NCI-H2107 treated with DMSO at 0.1 percent for 48 hours (cell line): ENCODE results near the gene TBC1D7.

Experiments
- DNase-seq: peaks from one replicate; lab custom pipeline; 2025; ENCODE audit not compliant: unreplicated experiment; lab: John Stamatoyannopoulos, UW

TBC1D7 gene

DNA sequence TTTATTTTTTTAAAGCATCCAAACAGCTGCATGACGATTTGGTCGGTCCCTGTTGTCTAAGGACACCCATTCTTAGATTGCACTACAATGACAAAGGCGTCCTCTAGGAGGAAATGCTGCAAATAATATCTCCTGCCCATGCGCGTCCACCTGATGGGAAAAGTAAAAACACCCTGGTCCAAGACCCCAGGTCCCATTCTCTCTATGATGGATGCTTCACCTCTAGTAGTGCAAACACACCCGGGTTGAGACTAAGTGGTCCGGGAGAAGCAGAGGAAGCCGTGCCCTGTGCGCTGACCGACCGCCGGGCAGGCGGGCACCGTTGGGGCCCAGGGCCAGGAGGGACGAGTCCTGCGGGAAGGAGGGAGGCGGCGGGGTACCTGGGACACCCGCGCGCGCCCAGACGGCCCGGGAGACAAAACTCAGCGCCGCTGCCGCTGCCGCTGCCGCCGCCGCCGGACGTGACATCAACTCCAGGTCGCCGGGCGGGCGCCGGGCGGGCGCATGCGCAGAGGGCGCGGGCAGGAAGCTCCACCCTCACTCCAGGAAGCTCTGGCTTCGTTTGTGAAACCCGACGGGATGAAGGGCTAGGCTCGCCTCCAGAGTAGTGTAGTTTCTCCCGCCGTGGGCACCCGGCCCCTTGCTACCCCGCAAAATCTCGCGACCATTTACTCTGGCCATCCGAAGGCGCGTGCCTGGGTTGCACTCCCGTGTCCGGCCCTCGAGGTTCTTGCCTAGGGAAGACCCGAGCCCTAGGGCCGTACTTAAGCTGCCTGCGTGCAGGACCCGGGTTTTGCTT is at the start of gene TBC1D7:
TSS of gene TBC1D7 (minus strand) at position 462 of the 799 bp plus-strand sequence. CDS start 1,639 bp downstream, outside the sequence.
- peak; percentile 58 for DNase-seq

DNA sequence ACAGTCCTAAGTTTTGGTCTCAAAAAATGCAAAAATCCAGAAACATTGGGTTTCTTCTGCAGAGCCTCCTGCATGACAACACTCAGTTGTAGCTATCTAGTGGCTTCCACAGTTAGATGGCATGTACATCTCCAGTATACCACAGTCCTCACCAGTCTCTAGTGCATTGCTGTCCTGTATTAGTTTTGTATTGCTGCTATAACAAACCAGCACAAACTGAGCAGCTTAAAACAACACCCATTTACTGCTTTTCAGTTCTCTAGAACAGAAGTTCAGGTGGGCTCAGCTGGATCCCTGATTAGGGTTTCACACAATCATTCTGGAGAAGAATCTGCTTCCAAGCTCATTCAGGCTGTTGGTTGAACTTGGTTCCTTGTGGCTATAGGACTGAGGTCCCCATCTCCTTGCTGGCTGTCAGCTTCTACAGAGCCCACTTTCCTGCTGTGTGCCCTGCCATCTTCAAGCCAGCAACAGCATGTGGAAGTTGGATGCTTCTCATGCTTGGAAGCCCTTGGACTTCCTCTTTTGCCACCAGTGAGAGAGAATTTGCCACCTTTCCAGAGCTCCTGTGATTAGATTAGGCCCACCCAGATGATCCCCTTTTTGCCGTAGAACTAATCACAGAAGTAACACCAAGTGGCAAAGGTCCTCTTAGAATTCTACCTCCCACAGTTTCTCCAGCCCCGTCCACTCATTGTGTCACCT is 48.9 kb upstream of the TBC1D7 start:
- DNase-seq = no peak

DNA sequence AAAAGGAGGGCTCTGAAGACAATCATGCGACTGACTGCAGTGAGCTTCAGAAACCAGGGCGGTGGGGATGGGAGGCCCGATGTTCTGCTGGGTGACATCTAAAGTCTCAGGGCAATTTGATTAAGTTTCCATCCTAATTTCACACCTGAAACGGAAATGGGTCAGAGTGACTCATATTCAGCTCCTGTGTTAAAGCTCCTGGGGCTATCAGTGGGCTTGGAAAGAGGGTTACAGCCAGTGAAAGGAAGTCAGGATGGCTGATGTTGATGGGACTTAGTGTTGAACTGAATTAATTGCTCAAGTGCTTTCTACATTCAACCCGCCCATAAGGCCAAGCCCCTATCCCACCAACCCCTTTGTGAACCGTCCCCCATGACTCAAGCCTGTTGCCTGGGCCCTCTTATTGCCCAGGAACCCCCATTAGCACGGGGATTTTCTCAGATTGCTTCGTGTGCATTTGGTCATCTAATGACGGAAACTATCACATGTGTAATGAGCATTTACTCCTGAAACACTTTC is 47.1 kb upstream of the TBC1D7 start:
- no peak for DNase-seq

DNA sequence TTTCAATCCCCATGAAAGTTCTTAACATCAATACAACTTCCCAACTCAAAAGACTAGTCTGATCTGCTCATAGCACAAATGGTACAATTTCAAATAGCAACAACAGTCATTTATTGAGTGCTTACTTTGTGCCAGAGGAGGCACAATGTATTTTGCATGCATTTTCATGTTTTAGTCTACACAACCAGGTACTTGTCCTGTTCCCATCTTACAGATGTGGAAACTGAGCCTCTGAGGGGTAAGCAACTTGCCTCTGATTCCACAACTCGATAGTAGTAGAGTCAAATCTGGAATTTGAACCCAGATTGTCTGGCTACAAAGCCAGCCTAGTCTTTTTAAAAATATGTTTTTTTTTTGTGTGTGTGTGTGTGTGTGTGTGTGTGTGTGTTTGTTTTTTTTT is 45.6 kb upstream of the TBC1D7 start:
- no peak for DNase-seq

DNA sequence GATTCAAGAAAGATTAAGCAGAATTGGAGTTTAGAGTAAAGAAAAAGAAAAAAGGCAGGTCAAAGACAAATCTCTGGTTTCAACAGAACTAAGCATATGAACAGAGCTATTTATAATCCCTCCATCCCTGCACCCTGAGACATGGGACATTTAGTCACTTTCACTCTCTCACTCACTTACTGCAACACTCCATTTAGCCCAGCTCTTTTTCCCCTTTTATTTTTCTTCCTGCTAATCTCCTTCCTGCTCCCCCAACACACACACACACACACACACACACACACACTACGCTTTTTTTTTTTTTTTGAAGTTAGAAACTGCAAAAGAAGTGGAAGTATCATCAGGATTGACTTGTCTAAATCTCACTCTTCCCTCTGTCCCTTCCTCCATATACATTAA is 45.1 kb upstream of the TBC1D7 start:
- no peak for DNase-seq

DNA sequence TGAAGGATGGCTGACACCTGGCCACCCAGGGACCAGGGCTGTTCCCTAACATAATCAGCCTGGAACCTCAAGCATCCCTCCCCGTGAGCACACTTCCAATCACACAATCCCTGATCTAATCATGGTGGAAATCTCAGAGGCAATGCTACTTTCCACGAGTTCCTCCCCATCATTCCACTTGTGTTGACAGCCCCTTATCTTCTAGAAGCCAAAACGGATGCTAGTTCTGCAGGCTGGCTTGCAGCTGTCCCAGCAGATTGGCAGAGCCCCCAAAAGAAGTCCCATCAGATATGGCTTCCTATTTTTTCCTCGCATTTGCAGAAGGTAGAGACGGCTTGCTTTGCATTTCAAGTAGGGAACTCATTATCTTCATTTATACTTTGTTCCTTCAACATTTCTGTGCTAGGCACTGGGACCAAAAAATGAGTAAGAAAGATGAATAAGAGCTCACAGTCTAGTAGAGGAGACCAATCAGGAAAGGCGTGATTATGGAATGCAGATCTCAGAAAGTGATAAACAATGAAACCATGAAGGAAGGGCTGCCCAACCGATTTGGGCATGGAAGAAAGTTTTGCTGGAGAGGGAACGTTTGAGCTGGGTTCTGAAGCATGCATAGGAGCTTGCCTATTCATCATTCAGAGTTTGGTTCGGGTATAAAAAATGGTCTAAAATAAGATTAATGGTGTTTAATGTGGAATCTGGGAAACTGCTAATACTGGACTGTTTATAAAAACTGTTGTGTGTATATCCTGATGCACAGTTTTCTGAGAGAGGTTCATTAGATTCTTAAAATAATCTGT is 44.6 kb upstream of the TBC1D7 start:
- no peak for DNase-seq

DNA sequence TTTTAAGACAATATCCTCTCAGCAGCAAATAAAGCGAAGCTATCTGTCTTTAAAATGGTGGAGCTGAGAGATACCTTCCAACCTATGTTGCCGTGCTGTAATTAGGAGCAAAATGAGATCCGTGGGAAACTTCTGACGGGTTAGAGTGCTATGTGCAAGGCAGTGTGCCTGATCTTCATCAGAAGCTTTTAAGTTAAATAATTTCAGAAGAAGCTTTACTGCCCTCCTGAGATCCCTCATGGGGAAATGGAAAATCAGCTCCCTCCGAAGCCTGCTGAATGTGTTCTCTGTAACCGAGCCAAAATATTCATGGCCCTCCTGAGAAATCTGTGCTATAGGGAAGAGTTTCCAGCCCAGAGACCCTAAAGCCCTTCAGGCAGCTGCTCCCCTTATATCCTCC is 43.7 kb upstream of the TBC1D7 start:
- DNase-seq = no peak

DNA sequence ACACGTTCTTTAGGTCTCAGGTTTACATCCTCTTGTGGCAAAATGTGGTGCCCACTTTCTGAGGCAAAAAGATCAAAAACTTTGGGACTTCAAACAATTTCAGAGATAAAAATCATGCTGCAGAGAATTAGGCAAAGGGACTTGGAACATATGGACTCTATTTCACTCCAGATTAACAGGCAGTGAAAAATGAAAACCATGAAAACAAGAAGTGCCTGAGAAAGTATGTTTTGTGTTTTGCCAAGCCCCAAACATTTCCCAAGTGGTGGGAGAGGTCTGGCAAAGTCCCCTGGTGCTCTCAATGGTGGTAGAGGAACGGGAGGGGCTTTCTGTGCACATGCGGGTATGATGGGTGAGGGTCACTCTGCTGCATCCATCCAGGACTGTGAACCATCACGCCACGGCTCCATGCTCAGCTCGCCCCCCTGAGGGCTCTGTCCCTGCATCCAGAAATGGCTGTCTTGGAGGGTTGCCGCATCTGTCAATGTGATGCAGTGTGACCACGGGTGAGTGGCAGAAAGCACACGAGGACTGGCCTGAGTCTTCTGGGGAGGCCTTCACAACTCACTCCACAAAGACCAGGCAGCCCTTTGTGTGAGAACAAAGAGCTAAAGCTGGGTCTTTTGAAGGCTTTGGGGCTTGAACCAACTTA is 43.2 kb upstream of the TBC1D7 start:
- DNase-seq = no peak

DNA sequence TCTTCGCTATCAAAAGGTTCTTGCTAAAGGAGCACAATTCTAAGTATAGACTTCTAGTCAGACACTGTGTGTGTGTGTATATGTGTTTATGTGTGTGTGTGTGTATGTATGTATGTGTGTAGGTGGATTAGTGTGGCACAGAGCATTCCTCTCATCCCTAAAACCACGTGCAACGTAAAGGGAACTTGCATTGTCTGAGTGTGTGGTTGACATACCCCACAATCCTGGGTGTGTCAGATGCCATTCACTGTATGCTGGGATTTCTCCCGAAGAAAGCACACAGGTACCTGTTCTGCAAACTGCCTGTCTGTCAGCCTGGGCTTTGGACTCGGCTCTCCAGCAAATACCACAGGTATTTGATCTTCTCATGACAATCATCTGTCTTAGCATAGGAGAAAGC is 42.3 kb upstream of the TBC1D7 start:
- no peak for DNase-seq

DNA sequence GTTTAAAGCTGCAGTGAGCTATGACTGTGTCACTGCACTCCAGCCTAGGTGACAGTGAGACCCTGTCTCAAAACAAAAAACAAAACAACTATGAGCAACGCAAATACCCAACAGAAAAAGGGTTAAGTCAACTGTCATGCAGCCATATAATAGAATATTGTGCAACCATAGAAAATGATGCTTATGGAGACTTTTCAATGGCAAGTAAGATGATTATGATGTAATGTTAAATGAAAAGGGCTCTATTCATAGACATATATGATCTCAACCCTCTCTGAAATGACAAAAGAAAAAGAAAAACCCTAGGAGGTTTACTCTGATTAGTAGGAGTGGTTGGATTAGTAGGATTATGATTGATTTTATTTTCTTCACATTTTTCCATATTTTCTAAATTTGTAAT is 41.3 kb upstream of the TBC1D7 start:
- no peak for DNase-seq

DNA sequence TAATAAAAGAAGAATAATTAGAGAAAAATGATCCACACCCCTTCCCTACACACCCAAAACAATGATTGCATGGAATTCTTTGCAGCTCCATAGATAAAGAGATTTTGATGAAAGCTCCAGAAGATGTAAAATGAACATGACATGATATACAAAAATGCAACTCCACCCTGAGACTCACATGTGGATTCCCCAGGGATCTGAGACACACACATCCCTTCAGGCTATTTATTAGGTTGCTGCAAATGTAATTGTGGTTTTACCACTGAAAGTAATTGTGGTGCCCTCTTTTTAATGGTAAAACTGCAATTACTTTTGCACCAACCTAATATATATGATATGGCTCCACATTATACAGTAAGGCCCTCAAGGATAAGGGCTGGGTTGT is 40.4 kb upstream of the TBC1D7 start:
- DNase-seq = no peak

DNA sequence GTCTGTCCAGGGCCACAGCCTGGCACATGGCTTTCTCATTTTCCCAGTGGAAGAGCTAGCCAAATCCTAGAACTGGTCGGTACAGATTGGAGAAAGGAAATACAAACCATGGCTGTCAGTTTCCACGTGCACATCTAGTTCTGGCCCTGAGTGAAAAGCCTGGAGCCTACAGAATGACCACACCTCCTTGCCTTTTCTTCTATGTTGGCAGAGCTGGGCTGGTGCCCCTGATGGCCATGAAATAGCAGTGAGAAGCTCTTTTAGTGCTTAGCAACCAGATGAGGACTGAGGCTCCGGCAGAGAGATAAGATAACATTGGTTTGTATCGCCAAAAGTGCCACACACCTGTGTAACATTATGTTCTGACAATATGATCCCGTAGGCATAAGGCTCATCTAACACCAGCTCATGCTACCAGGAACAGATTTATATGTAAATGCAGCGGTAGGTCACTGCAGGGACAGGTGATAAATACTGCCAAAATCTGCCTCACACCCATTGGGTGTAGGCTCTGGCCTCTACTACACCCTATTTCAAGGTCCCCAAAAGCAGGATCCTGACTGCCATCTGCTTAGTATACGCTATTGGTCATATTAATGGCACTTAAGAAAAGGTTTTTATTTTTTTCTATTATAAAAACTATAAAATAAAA is 39.9 kb upstream of the TBC1D7 start:
- DNase-seq = no peak

DNA sequence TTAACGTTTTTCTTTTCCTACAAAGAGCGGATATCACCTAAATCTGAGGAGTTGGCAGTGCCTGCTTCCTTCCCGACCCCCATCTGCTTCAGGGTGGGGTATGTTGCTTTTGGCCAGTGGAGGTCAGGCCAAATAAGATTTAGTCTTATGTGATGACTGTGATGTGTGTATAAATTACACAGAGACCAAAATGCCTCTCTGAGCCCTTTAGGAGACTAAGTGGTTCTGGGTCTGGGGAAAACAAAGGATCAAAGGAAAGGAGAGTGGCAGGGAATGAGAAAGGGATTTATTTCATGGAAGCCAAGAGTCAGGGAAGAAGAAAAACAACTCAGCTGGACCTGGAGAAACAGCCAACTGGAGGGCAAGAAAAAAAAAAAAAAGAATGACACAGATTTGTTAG is 39.1 kb upstream of the TBC1D7 start:
- DNase-seq = no peak

DNA sequence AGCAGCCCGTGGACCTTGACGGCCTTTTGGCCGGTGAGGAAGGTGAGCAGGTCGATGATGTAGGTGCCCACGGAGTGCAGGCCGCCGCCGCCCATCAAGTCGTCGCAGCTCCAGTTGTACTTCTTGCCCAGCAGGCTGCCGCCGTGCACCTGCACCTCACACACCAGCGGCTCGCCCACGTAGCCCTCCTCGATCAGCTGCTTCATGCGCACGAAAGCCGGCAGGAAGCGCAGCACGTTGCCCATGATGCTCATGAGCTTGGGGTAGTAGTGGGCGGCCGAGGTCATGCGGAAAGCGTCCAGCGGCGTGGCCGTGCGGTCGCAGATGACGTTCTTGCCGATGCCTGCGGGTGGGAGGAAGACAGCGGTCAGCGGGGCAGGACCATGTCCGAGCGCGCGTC is 37.0 kb upstream of the TBC1D7 start:
- DNase-seq = no peak

DNA sequence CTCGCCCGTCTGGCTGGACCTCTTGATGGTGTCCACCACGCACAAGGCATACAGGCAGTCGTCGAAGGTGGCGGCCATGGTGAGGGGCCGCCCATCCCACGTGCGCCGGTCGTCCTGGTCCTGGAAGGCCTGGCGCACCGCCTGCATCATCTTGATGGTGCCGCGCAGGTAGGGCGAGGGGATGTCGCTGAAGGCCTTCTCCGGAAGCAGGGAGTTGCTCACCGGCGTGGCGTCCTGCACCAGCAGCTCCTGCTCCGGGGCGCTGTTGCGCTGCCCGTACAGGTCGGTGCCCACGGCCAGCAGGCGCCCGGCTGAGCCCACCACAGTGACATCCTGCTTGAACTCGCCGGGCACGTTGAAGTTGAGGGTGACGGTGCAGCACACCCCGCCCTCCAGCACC is 36.5 kb upstream of the TBC1D7 start:
- DNase-seq = no peak

DNA sequence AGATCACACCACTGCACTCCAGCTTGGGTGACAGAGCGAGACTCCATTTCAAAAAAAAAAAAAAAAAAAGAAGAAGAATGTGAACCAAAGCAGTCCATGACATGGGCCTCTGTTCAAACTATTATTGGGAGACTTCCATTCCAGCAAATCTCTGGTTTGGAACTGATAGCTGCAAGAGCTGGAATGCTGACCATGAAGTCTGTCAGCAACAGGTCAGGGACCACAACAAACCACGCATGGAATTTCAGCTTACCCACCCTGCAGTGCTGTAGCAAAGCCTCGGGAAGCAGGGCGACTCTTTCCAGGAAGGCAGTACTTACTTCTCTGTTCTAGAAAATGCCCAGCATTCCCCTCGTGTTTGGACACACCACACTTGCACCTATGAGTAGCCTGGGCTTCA is 34.1 kb upstream of the TBC1D7 start:
- no peak for DNase-seq

DNA sequence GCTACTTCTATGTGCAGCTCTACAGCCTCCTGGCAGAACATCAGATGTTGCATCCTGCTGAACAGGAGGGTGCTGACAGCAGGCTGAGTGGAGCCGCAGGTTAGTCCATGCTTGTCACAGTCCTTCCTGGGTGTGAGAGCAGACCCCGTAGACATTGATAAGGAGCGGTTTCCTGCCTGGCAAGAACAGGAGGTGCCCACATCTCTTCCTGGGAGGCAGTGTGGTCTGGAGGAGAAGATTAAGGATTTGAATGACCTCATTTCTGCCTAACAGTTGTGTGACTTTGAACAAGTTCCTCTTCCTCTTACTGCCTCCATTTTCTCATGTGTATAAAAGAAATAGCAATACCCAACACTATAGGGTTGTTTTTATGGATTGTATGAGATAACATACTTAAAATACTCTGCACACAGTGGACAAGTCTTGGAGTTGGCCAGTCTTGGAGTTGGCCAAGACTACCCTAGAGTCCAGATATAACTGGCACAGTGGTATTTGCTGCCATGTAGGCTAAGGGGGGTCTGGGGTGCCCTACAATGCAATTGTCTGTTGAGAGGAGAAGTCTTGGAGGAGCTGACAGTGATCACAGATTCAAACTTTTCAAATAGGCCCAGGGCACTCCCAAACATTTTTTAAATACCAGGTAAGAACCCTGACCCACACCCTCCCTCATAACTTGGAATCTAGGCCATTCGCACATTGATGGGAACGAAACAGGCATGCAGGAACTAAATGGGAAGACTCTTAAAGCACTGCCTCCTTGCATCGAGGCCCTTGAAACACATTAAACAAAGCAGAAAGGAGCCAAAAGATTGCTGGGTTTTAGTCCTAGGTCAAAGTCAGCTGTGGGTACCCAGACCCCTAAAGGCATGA is 32.6 kb upstream of the TBC1D7 start:
- no peak for DNase-seq

DNA sequence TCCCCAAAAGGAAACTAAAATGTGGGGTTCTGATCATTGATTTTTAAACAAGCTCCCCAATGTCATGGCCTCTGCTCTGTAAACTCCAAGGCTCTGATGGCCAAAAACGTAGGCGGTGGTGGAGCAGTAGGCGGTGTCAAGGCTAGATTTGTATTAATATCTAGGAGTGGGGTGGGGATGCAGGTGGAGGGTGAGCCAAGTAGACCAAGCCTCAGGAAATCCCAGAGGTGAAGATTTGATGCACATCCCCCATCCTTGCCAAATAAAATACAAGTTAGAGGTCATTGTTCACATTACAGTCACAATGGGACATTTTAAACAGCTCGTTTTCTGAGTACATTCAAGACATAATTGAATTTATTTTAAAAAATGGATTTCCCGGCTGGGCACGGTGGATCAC is 30.9 kb upstream of the TBC1D7 start:
- DNase-seq = no peak

DNA sequence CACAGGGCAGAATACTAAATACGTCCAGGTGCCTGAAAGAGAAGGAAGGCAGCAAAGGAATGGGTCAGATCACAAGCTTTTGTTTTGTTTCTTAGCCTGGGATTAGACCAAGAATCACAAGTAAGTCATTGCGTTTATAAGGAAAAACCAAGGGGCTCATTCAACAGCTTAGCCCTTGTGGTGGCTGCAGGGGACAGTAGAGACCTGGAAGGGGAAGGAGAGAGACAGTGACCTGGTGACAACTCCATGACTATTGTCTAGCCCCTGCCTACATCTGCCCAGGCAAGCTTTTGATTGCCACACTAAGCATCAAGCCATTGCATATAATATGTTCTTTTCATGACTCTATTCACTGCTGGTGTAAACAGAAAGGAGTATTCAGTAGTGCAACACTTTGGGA is 30.2 kb upstream of the TBC1D7 start:
- no peak for DNase-seq
